ENCODE data around the gene MBD3L2B. TPM values are rescaled to one million over a fixed set of nuclear protein-coding genes. Genes with fewer than 3 reads are reported as not detected.

The MBD3L2B gene
- total RNA-seq, 4 donors from 2014 or later = not detected

GRCh38 chr19:6996810-6997209 is 24.4 kb downstream of the MBD3L2B start:
- TF ChIP-seq, protein P1, sequence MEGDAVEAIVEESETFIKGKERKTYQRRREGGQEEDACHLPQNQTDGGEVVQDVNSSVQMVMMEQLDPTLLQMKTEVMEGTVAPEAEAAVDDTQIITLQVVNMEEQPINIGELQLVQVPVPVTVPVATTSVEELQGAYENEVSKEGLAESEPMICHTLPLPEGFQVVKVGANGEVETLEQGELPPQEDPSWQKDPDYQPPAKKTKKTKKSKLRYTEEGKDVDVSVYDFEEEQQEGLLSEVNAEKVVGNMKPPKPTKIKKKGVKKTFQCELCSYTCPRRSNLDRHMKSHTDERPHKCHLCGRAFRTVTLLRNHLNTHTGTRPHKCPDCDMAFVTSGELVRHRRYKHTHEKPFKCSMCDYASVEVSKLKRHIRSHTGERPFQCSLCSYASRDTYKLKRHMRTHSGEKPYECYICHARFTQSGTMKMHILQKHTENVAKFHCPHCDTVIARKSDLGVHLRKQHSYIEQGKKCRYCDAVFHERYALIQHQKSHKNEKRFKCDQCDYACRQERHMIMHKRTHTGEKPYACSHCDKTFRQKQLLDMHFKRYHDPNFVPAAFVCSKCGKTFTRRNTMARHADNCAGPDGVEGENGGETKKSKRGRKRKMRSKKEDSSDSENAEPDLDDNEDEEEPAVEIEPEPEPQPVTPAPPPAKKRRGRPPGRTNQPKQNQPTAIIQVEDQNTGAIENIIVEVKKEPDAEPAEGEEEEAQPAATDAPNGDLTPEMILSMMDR (IDR thresholded peaks at IDR 0.05; ENCODE audit: low read depth) = no peak

DNA sequence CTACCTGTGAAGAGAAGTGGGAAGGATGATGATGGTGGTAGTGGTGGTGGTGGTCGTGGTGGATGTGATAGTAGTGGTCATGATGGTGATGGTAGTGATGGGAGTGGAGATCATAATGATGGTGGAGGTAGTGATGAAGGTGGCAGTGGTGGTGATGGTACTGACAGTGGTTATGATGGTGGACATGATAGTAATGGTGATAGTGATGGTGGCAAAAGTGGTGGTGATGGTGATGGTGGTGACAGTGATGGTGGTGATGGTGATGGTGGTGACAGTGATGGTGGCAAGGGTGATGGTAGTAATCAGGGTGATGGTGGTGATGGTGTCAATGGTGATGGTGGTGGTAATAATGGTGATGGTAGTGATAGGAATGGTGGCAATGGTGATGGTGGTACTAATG is 26.2 kb downstream of the MBD3L2B start:
- TF ChIP-seq, protein P1 (IDR thresholded peaks at IDR 0.05; ENCODE audit: low read depth) = no peak

DNA sequence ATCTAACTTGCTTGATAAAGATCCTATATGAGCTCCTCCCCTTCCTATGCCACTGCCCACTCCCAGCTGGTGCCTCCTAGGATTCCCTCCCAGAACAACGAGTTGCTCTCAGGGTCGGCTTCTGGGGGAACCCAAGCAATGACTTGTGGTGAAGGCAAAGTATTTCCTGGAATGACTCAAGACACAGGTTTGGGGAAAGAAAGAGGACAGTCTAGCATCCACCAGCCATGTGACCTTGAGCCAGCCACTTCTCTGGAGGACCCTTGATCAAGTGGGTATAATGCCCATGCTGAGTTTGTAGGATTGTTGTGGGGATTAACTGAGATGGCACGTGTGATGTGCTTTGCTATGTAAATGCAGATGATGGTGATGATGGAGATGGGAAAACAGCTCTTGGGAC is 33.0 kb downstream of the MBD3L2B start:
- TF ChIP-seq, protein P1 (IDR thresholded peaks at IDR 0.05; ENCODE audit: low read depth) = no peak

DNA sequence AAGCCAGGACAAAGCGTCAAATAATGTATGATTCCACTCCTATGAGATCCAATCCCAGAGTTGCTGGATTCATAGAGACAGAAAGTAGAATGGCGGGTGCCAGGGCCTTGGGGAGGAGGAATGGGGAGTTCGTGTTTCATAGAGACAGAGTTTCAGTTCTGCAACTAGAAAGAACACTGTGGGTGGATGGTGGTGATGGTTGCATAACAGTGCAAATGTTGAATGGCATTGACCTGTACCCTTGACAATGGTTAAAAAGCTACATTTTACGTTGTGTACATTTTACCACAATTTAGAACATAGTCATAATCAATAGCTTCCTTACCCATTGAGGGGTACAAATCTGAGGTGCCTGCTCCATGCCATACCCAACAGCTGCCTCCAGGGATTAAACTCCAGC is 33.4 kb downstream of the MBD3L2B start:
- TF ChIP-seq, protein P1 (IDR thresholded peaks at IDR 0.05; ENCODE audit: low read depth) = no peak

GRCh38 chr19:6983448-6983847 is 37.8 kb downstream of the MBD3L2B start:
- TF ChIP-seq, protein P1 (IDR thresholded peaks at IDR 0.05; ENCODE audit: low read depth) = no peak

- TF ChIP-seq, protein P1 (IDR thresholded peaks at IDR 0.05; ENCODE audit: low read depth) = no peak
Observed at GRCh38 chr19:6979399-6979798, 41.8 kb downstream of the MBD3L2B start.

DNA sequence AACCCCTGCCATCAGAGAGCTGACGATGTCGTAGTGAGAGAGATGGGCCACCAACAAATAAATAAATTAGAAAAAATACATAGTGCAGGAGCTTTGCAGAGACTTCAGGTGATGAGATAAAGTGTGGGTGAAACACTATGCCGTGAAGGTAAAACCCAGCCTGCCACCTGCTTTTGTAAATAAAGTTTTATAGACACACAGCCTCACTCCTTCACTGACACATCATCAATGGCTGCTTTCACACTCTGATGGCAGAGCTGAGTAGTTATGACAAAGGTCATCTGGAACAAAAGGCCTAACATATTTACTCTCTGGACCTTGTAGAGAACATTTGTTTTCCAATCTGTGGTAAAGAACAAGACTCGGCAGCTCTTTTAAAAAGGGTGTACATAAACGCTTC is 45.0 kb downstream of the MBD3L2B start:
- TF ChIP-seq, protein P1 (IDR thresholded peaks at IDR 0.05; ENCODE audit: low read depth) = no peak

All from subcutaneous adipose tissue (tissue), 4 donors.